ENCODE measurements around the gene ERRFI1. TPM values are rescaled to one million over a fixed set of nuclear protein-coding genes. Genes with fewer than 3 reads are reported as not detected.
A peak's percentile ranks its signal among the peaks of the same experiment; 100 is the strongest.

The ERRFI1 gene
- total RNA-seq, 1 experiment from 2014 or later, result 44.6 TPM

DNA sequence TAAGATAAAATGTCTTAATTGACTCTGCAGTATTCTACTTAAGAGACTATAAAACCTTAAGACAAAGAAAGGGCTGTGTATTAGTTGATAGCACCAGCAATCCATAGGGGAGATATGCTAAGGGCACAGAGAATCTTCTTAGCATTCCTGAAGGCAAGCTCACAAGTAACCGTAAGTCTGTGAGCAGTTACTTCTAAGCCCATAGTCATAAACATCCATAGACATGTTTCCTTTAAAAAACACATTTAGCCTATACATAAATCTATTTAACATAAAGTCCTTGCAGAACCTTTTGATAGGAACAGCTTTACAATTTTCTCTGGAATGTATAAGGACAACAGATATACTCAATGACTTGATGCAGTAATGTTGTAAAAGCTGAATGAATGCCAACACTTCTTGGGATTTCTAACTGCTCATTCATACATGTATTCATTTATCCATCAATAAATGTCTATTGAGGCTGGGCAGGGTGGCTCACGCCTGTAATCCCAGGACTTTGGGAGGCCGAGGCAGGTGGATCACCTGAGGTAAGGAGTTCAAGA, 6.3 kb upstream of the ERRFI1 start:
- CTCF ChIA-PET, result interaction anchor here (1.2 to 7.7 kb wide), 5 partner anchors 15 to 283 kb away, joined by 3 to 70 read pairs (median 4); no protein-coding TSS in a partner anchor

DNA sequence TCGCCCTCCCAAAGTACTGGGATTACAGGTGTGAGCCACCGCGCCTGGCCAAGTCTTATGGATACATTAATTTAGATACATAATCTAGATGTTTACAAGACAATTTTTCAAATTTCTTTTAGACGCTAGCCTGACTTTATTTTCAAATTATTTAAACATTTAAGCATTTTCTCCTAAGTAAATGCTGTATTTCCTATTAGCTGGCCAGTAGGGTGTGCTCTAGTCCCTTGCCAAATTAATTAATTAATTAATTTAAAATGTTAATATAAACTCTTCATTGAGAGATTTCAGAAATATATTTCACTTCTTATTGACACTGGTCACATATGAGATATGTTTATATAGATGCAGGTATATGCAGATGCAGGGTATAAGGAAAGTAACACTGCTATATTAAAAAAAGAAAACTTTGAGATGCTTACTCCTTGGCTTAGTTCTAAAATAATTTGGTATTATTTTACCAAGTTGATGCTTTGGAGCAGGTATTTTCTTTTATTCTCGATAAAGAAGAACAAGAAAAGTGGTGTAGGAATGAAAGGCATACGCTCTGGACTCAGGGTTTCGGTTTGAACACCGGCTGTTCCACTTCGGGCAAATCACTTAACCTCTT, 5.2 kb upstream of the ERRFI1 start:
- Mint-ChIP-seq H3K27me3 (ENCODE audit: low read depth) (peaks cover 7% of the 10 kb centered on the region), H3K4me1 (peaks cover 27% of the 10 kb centered on the region), H3K27ac (no peak overlapping the region), H3K36me3 (no peaks in the 10 kb centered on the region), H3K4me3 (no peak overlapping the region), H3K9me3 (no peaks in the 10 kb centered on the region)
- TF ChIP-seq CBFB (CRISPR knock-in tag; IDR thresholded peaks at IDR 0.05; ENCODE audit: low read depth), result no peak
- TF ChIP-seq, protein P1, sequence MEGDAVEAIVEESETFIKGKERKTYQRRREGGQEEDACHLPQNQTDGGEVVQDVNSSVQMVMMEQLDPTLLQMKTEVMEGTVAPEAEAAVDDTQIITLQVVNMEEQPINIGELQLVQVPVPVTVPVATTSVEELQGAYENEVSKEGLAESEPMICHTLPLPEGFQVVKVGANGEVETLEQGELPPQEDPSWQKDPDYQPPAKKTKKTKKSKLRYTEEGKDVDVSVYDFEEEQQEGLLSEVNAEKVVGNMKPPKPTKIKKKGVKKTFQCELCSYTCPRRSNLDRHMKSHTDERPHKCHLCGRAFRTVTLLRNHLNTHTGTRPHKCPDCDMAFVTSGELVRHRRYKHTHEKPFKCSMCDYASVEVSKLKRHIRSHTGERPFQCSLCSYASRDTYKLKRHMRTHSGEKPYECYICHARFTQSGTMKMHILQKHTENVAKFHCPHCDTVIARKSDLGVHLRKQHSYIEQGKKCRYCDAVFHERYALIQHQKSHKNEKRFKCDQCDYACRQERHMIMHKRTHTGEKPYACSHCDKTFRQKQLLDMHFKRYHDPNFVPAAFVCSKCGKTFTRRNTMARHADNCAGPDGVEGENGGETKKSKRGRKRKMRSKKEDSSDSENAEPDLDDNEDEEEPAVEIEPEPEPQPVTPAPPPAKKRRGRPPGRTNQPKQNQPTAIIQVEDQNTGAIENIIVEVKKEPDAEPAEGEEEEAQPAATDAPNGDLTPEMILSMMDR (IDR thresholded peaks at IDR 0.05), result peak; percentile 30; the same call in 1 of the 2 replicates
- CTCF ChIA-PET, result interaction anchor here (0.7 to 7.7 kb wide), 10 partner anchors 16 to 318 kb away, joined by 3 to 70 read pairs (median 4); no protein-coding TSS in a partner anchor
- DNase-seq (ENCODE audit: low spot score), result no peak
- POLR2A ChIA-PET, result no interaction called here
- ATAC-seq, result no peak

More for the DNA sequence above, 6.3 kb upstream of the ERRFI1 start:
- no peak overlapping the region for H3K4me3 Mint-ChIP-seq
- H3K4me1 Mint-ChIP-seq, result peaks cover 17% of the 10 kb centered on the region
- H3K9me3 Mint-ChIP-seq, result no peaks in the 10 kb centered on the region
- no peaks in the 10 kb centered on the region for H3K27me3 Mint-ChIP-seq (ENCODE audit: low read depth)
- DNase-seq (ENCODE audit: low spot score) (no peak), ATAC-seq (no peak)
- no peak overlapping the region for H3K27ac Mint-ChIP-seq
- POLR2A ChIA-PET, result interaction anchor here (0.6 kb wide), 2 partner anchors 117 to 274 kb away, joined by 4 to 10 read pairs; no protein-coding TSS in a partner anchor
- TF ChIP-seq FOXJ3 (CRISPR knock-in tag; IDR thresholded peaks at IDR 0.05; ENCODE audit: borderline replicate concordance) (no peak), GTF2I (CRISPR knock-in tag; conservative IDR thresholded peaks at IDR 0.05) (no peak), RORB (CRISPR knock-in tag; IDR thresholded peaks at IDR 0.05) (no peak), NR3C1 (CRISPR knock-in tag; conservative IDR thresholded peaks at IDR 0.05; ENCODE audit: low read depth) (no peak)
- TF ChIP-seq, protein P2, sequence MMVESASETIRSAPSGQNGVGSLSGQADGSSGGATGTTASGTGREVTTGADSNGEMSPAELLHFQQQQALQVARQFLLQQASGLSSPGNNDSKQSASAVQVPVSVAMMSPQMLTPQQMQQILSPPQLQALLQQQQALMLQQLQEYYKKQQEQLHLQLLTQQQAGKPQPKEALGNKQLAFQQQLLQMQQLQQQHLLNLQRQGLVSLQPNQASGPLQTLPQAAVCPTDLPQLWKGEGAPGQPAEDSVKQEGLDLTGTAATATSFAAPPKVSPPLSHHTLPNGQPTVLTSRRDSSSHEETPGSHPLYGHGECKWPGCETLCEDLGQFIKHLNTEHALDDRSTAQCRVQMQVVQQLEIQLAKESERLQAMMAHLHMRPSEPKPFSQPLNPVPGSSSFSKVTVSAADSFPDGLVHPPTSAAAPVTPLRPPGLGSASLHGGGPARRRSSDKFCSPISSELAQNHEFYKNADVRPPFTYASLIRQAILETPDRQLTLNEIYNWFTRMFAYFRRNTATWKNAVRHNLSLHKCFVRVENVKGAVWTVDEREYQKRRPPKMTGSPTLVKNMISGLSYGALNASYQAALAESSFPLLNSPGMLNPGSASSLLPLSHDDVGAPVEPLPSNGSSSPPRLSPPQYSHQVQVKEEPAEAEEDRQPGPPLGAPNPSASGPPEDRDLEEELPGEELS (CRISPR knock-in tag; IDR thresholded peaks at IDR 0.05), result no peak
- TF ChIP-seq, protein P3, sequence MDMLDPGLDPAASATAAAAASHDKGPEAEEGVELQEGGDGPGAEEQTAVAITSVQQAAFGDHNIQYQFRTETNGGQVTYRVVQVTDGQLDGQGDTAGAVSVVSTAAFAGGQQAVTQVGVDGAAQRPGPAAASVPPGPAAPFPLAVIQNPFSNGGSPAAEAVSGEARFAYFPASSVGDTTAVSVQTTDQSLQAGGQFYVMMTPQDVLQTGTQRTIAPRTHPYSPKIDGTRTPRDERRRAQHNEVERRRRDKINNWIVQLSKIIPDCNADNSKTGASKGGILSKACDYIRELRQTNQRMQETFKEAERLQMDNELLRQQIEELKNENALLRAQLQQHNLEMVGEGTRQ (CRISPR knock-in tag; IDR thresholded peaks at IDR 0.05), result no peak
- TF ChIP-seq, protein P4, sequence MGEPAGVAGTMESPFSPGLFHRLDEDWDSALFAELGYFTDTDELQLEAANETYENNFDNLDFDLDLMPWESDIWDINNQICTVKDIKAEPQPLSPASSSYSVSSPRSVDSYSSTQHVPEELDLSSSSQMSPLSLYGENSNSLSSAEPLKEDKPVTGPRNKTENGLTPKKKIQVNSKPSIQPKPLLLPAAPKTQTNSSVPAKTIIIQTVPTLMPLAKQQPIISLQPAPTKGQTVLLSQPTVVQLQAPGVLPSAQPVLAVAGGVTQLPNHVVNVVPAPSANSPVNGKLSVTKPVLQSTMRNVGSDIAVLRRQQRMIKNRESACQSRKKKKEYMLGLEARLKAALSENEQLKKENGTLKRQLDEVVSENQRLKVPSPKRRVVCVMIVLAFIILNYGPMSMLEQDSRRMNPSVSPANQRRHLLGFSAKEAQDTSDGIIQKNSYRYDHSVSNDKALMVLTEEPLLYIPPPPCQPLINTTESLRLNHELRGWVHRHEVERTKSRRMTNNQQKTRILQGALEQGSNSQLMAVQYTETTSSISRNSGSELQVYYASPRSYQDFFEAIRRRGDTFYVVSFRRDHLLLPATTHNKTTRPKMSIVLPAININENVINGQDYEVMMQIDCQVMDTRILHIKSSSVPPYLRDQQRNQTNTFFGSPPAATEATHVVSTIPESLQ (CRISPR knock-in tag; IDR thresholded peaks at IDR 0.05), result no peak
- H3K36me3 Mint-ChIP-seq, result no peaks in the 10 kb centered on the region

DNA sequence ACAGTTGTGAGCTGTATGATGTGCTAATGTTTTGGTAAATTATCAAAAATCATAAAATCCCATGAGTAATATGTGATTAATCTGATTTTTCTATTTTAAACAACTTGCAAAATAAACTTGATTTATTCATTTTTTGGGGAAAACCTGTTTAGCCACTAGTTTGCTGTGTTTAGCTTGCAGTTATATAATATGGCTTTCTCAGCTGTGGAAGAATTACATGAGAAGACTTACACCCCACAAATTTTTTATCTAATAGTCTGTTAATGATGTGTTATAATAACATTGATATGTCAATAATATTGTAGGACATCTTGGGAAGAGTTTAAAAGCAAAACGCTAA, 2.4 kb upstream of the ERRFI1 start:
- no peak overlapping the region for H3K27ac Mint-ChIP-seq
- POLR2A ChIA-PET, result no interaction called here
- H3K4me3 Mint-ChIP-seq, result no peak overlapping the region
- CTCF ChIA-PET, result interaction anchor here (7.0 to 7.7 kb wide), 2 partner anchors 13 to 287 kb away, joined by 37 to 70 read pairs; no protein-coding TSS in a partner anchor
- peaks cover 7% of the 10 kb centered on the region for H3K27me3 Mint-ChIP-seq (ENCODE audit: low read depth)
- H3K36me3 Mint-ChIP-seq, result peaks cover 4% of the 10 kb centered on the region; the same call in 1 of the 2 replicates
- no peak for DNase-seq (ENCODE audit: low spot score)
- ATAC-seq, result no peak
- no peaks in the 10 kb centered on the region for H3K9me3 Mint-ChIP-seq
- no peak for TF ChIP-seq FOXP1 (CRISPR knock-in tag; IDR thresholded peaks at IDR 0.05; ENCODE audit: borderline replicate concordance)
- no peak for TF ChIP-seq TEAD1 (CRISPR knock-in tag; IDR thresholded peaks at IDR 0.05)
- TF ChIP-seq ZNF416 (CRISPR knock-in tag; IDR thresholded peaks at IDR 0.05), result no peak
- no peak for TF ChIP-seq ZNF317 (CRISPR knock-in tag; IDR thresholded peaks at IDR 0.05; ENCODE audit: borderline replicate concordance, low read depth)
- TF ChIP-seq, protein P2 (CRISPR knock-in tag; IDR thresholded peaks at IDR 0.05), result no peak
- TF ChIP-seq GABPB1 (CRISPR knock-in tag; IDR thresholded peaks at IDR 0.05), result no peak
- peaks cover 43% of the 10 kb centered on the region for H3K4me1 Mint-ChIP-seq

Data from WTC11 (cell line).